DMS 273 (cell line): ENCODE results near the gene ARHGDIA.

ENCODE experiments used
- DNase-seq: peaks from one replicate; lab custom pipeline; 2025; ENCODE audit not compliant: unreplicated experiment; lab: John Stamatoyannopoulos, UW

ARHGDIA gene

GRCh38 chr17:81888988-81889595, 18.0 kb upstream of the ARHGDIA start:
- no peak for DNase-seq

GRCh38 chr17:81888105-81888987, 17.2 kb upstream of the ARHGDIA start:
- no peak for DNase-seq

GRCh38 chr17:81885869-81886548, 14.9 kb upstream of the ARHGDIA start:
- peak; percentile 60 for DNase-seq

GRCh38 chr17:81885454-81885853, 14.3 kb upstream of the ARHGDIA start:
- DNase-seq, result no peak

GRCh38 chr17:81884968-81885367, 13.8 kb upstream of the ARHGDIA start:
- DNase-seq, result no peak

- no peak for DNase-seq
Observed at GRCh38 chr17:81884520-81884919, 13.4 kb upstream of the ARHGDIA start.

GRCh38 chr17:81879121-81879520, 8.0 kb upstream of the ARHGDIA start:
- no peak for DNase-seq

- no peak for DNase-seq
Observed at GRCh38 chr17:81878294-81878693, 7.2 kb upstream of the ARHGDIA start.

GRCh38 chr17:81877569-81877968, 6.4 kb upstream of the ARHGDIA start:
- no peak for DNase-seq

- DNase-seq, result peak; percentile 95
Observed at GRCh38 chr17:81871387-81872230, 472 bp upstream of the ARHGDIA start.

GRCh38 chr17:81870131-81870980, 781 bp downstream of the ARHGDIA start:
- DNase-seq, result peak; percentile 75

GRCh38 chr17:81869221-81870130, 1.7 kb downstream of the ARHGDIA start:
- peak; percentile 62 for DNase-seq

- peak; percentile 65 for DNase-seq
Observed at GRCh38 chr17:81868674-81869220, 2.4 kb downstream of the ARHGDIA start.

- DNase-seq, result peak; percentile 71
Observed at GRCh38 chr17:81867991-81868673, 3.0 kb downstream of the ARHGDIA start.

GRCh38 chr17:81867170-81867990, 3.8 kb downstream of the ARHGDIA start:
- DNase-seq, result peak; percentile 86

- DNase-seq, result peak; percentile 62
Observed at GRCh38 chr17:81866440-81867169, 4.5 kb downstream of the ARHGDIA start.
